Nephron progenitor cell (in vitro differentiated cells): ENCODE measurements around the gene ATP2B2.
A peak's percentile ranks its signal among the peaks of the same experiment; 100 is the strongest.

ENCODE experiments used
- DNase-seq: peaks from one replicate; pipeline ENCODE4 v3.0.0; 2021
- H3K27ac Mint-ChIP-seq: 2 replicates; pipeline ENCODE4 v1.8.0; 2021; ENCODE audit warnings: mild to moderate bottlenecking, moderate library complexity, mixed read lengths
- H3K27me3 Mint-ChIP-seq: 2 replicates; pipeline ENCODE4 v1.8.0; 2021; ENCODE audit warnings: mild to moderate bottlenecking, low read depth, mixed read lengths; ENCODE audit not compliant: poor library complexity
- H3K36me3 Mint-ChIP-seq: 2 replicates; pipeline ENCODE4 v1.8.0; 2021; ENCODE audit warnings: low read depth, mixed read lengths
- H3K4me1 Mint-ChIP-seq: 2 replicates; pipeline ENCODE4 v1.8.0; 2021; ENCODE audit warnings: mixed read lengths
- H3K4me3 Mint-ChIP-seq: 2 replicates; pipeline ENCODE4 v1.8.0; 2021; ENCODE audit warnings: mild to moderate bottlenecking, moderate library complexity, mixed read lengths
- H3K9me3 Mint-ChIP-seq: 2 replicates; pipeline ENCODE4 v1.8.0; 2021; ENCODE audit warnings: mild to moderate bottlenecking, moderate library complexity, mixed read lengths
- TF ChIP-seq, protein P1 (sequence below): fragments of 200-600 bp; sonication (generic); IDR thresholded peaks from 2 replicates; pipeline ENCODE4 v1.5.0; 2021; ENCODE audit warnings: antibody characterized with exemption

Gene ATP2B2

DNA sequence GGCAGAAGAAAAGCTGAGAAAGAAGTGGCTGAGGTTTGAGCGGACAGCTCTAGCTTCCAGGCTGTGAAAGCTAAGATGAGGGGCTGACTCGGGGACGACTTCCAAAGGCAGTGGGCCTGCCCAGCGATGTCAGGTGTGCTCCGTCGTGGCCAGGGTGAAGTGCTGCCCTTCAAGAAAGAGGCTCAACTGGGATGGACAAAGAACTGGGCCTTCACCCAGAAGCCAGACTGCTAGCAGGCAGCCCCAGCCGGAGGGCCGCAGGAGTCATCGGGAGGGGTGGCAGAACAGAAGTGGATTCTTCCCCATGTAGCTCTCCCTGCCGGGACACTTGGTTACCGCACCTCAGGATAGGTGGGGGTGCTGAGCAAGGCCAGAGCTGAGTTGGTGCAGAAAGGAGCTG is 171.3 kb downstream of the ATP2B2 start:
- Mint-ChIP-seq H3K9me3 (no peaks in the 10 kb centered on the region), H3K27me3 (peaks cover 49% of the 10 kb centered on the region), H3K4me1 (peaks cover 15% of the 10 kb centered on the region), H3K36me3 (no peaks in the 10 kb centered on the region), H3K27ac (peak overlapping the region; percentile 21), H3K4me3 (no peak overlapping the region)
- no peak for DNase-seq
- TF ChIP-seq, protein P1, sequence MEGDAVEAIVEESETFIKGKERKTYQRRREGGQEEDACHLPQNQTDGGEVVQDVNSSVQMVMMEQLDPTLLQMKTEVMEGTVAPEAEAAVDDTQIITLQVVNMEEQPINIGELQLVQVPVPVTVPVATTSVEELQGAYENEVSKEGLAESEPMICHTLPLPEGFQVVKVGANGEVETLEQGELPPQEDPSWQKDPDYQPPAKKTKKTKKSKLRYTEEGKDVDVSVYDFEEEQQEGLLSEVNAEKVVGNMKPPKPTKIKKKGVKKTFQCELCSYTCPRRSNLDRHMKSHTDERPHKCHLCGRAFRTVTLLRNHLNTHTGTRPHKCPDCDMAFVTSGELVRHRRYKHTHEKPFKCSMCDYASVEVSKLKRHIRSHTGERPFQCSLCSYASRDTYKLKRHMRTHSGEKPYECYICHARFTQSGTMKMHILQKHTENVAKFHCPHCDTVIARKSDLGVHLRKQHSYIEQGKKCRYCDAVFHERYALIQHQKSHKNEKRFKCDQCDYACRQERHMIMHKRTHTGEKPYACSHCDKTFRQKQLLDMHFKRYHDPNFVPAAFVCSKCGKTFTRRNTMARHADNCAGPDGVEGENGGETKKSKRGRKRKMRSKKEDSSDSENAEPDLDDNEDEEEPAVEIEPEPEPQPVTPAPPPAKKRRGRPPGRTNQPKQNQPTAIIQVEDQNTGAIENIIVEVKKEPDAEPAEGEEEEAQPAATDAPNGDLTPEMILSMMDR, result no peak

DNA sequence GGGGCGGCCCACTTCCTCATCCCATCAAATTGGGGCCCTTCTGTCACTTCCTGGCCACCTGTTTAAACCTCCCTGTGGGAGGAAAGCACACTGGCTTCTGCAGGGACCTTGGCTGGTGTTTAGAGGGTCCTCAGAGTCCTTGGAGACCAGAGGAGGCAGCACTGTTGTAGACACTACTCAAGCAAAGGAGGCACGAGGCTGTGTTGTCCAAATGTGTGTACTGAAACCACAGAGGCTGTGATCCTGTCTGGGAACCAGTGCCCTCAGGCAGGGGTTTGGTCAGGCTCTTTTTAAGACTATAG is 172.1 kb downstream of the ATP2B2 start:
- no peak for DNase-seq
- TF ChIP-seq, protein P1, result no peak
- no peaks in the 10 kb centered on the region for H3K9me3 Mint-ChIP-seq
- H3K4me3 Mint-ChIP-seq, result no peak overlapping the region
- peaks cover 57% of the 10 kb centered on the region for H3K27me3 Mint-ChIP-seq
- H3K36me3 Mint-ChIP-seq, result no peaks in the 10 kb centered on the region
- H3K4me1 Mint-ChIP-seq, result peaks cover 9% of the 10 kb centered on the region
- H3K27ac Mint-ChIP-seq, result no peak overlapping the region

DNA sequence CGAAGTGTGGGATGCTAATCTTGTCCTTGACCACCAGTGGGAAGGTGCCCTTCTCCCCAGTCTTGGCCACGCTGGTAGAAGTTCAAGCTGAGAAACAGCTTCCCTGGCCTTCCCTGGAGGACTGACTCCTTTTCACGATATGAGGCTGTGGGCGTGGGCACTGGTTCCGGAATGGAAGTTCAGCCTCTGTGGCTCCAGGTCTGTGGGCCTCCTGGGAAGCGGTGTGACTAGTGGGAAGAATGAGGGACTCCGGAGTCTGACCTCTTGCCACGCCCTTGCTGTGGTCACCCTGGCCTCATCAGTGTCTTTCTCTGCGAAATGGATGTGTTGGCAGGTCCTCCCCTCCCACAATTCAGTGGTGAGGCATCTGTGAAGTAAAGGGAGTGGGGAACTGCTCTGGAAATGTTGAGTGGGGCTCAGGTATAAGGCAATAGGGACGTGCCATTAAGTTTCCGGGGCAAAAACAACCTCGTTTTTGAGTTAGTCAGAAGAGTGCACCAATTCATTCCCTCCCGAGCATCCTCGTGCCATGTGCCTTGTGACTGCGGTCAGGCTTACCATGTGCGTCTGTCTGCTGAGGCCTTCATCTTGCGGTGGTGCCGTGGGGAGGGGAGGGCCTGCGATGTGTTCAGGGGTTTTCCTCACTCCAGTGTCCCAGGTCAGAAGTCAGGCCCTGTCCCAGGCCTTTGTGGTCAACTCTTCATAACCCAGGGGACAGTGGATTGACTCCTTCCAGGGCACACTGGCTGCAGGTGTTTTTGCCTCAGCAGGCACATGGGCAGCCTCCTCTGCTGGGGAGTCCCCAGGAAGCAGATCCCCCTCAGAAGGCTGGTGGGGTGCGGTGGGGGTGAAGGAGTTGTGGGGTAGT is 172.7 kb downstream of the ATP2B2 start:
- no peaks in the 10 kb centered on the region for H3K9me3 Mint-ChIP-seq
- peaks cover 6% of the 10 kb centered on the region for H3K4me1 Mint-ChIP-seq
- peaks cover 62% of the 10 kb centered on the region for H3K27me3 Mint-ChIP-seq
- no peaks in the 10 kb centered on the region for H3K36me3 Mint-ChIP-seq
- TF ChIP-seq, protein P1, result no peak
- no peak for DNase-seq
- H3K27ac Mint-ChIP-seq, result no peak overlapping the region
- H3K4me3 Mint-ChIP-seq, result no peak overlapping the region

DNA sequence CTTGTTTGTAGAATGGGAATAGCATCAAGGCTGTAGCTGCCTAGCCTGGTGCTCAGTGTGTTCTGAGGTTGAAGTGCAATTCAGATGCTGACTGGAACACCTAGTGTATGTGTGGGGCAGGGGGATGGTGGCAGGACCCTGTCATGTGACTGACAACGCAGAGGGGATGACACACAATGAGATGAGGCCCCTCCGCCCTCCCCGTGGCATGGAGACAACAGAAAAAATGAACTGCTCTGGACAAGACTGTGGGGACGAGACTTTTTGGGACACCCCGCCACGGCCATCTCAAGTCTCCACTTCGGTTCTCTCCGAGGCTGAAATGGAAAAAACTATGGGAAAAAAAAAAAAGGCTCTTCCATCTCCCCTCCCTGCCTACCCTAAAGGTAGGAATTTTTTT is 174.1 kb downstream of the ATP2B2 start:
- Mint-ChIP-seq H3K27me3 (peaks cover 76% of the 10 kb centered on the region), H3K4me3 (no peak overlapping the region), H3K36me3 (no peaks in the 10 kb centered on the region), H3K9me3 (no peaks in the 10 kb centered on the region), H3K4me1 (peaks cover 5% of the 10 kb centered on the region), H3K27ac (no peak overlapping the region)
- TF ChIP-seq, protein P1, result no peak
- DNase-seq, result no peak

DNA sequence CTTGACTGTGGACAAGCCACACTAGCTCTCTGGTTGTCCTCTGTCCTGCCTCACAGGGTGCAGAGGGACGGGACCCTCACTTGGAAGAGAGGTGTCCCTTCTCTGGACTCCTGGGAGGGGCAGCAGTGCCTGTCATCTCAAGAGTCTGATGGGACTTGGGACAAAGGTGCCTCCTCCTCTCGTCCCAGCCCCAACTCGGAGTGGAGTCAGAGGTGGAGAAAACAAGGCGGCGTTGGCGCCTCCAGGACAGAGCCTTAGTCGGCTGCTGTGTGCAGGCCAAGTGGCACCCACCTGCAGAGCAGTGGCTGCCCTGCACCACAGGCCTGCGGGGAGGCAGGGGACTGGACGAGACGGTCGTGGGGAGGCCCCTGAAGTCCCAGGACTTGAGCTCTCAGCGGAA is 175.1 kb downstream of the ATP2B2 start:
- H3K9me3 Mint-ChIP-seq, result no peaks in the 10 kb centered on the region
- no peaks in the 10 kb centered on the region for H3K36me3 Mint-ChIP-seq
- no peak overlapping the region for H3K27ac Mint-ChIP-seq
- DNase-seq, result no peak
- H3K27me3 Mint-ChIP-seq, result peaks cover 86% of the 10 kb centered on the region
- H3K4me1 Mint-ChIP-seq, result no peaks in the 10 kb centered on the region
- TF ChIP-seq, protein P1, result no peak
- H3K4me3 Mint-ChIP-seq, result no peak overlapping the region

DNA sequence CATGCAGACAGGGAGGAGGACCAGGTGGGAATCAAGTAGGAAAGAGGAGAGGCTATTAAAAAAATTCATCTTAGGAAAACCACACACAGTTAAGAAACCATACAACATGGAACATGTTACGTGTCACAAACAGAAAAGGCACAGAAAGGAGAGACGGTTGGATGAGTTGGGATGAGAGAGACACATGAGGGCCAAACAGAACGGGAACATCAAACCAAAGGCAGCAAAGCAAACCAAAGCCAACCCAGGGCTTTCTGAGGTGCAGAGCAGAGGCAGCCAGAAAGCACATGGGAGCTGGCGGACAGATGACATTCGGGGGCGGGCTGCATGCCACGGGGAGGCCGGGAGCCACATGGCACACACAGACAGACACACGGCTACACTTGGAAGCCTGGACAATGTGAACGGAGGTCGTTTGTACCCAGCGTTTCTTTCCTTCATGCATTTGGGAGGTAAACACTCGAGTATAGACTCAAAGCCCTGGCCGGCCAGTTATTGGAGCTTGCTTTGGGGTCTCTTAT is 175.8 kb downstream of the ATP2B2 start:
- H3K27me3 Mint-ChIP-seq, result peaks cover 94% of the 10 kb centered on the region
- no peak overlapping the region for H3K27ac Mint-ChIP-seq
- H3K36me3 Mint-ChIP-seq, result no peaks in the 10 kb centered on the region
- no peak for DNase-seq
- no peaks in the 10 kb centered on the region for H3K9me3 Mint-ChIP-seq
- H3K4me3 Mint-ChIP-seq, result no peak overlapping the region
- no peaks in the 10 kb centered on the region for H3K4me1 Mint-ChIP-seq
- TF ChIP-seq, protein P1, result no peak
